GM23338 (cell line): Measurements from ENCODE around the gene ZNF536. TPM values are rescaled to one million over a fixed set of nuclear protein-coding genes. Genes with fewer than 3 reads are reported as not detected.

Experiments
- ATAC-seq: fragments of 200-7000 bp; cut with Tn5 transposase; 3 replicates; pipeline ENCODE4 v1.9.1; 2020
- DNase-seq: peaks from one replicate; pipeline ENCODE4 v3.0.0-alpha.2; 2015; ENCODE audit warnings: low spot score
- H2AFZ ChIP-seq: fragments of 200-600 bp; sonication (generic); 2 replicates; pipeline ENCODE4 v1.8.0; 2016; ENCODE audit warnings: antibody characterized with exemption, mild to moderate bottlenecking, moderate library complexity
- H3F3A ChIP-seq: fragments of 200-600 bp; sonication (generic); replicated peaks from 2 replicates; pipeline ENCODE4 v1.8.0; 2017; ENCODE audit warnings: antibody characterized with exemption, mixed run types, low read depth
- H3K27ac ChIP-seq: fragments of 200-600 bp; sonication (generic); 2 replicates; pipeline ENCODE4 v1.6.1; 2016; ENCODE audit warnings: low read depth
- H3K27me3 ChIP-seq: fragments of 200-600 bp; sonication (generic); 2 replicates; pipeline ENCODE4 v1.8.0; 2016; ENCODE audit warnings: mild to moderate bottlenecking, mixed run types, moderate library complexity; ENCODE audit not compliant: insufficient read depth
- H3K36me3 ChIP-seq: fragments of 200-600 bp; sonication (generic); 2 replicates; pipeline ENCODE4 v1.8.0; 2016; ENCODE audit warnings: mild to moderate bottlenecking; ENCODE audit not compliant: insufficient read depth
- H3K4me1 ChIP-seq: fragments of 200-600 bp; sonication (generic); 2 replicates; pipeline ENCODE4 v1.8.0; 2016; ENCODE audit warnings: mild to moderate bottlenecking, moderate library complexity; ENCODE audit not compliant: insufficient read depth
- H3K4me2 ChIP-seq: fragments of 200-600 bp; sonication (generic); 2 replicates; pipeline ENCODE4 v1.7.1; 2017; ENCODE audit warnings: mixed run types
- H3K4me3 ChIP-seq: fragments of 200-600 bp; sonication (generic); 2 replicates; pipeline ENCODE4 v1.6.1; 2016; ENCODE audit warnings: mixed run types
- H3K79me2 ChIP-seq: fragments of 200-600 bp; sonication (generic); replicated peaks from 2 replicates; pipeline ENCODE4 v1.8.0; 2017; ENCODE audit warnings: mild to moderate bottlenecking; ENCODE audit not compliant: insufficient read depth
- H3K9me2 ChIP-seq: fragments of 200-600 bp; sonication (generic); 2 replicates; pipeline ENCODE4 v1.8.0; 2017; ENCODE audit not compliant: insufficient read depth
- H4K20me1 ChIP-seq: fragments of 200-600 bp; sonication (generic); replicated peaks from 2 replicates; pipeline ENCODE4 v1.8.0; 2017; ENCODE audit warnings: mild to moderate bottlenecking; ENCODE audit not compliant: insufficient read depth
- H3K27ac Mint-ChIP-seq: 2 replicates; pipeline ENCODE4 v1.8.0; 2020; ENCODE audit warnings: inconsistent platforms, mild to moderate bottlenecking, moderate library complexity, mixed read lengths
- H3K27me3 Mint-ChIP-seq: 3 replicates; pipeline ENCODE4 v1.8.0; 2022; ENCODE audit warnings: low read depth, mild to moderate bottlenecking, moderate library complexity, mixed read lengths, inconsistent platforms; ENCODE audit not compliant: insufficient read depth, poor library complexity
- H3K36me3 Mint-ChIP-seq: 3 replicates; pipeline ENCODE4 v1.8.0; 2021; ENCODE audit warnings: low read depth, mild to moderate bottlenecking, inconsistent platforms, moderate library complexity, mixed read lengths
- H3K4me1 Mint-ChIP-seq: 3 replicates; pipeline ENCODE4 v1.8.0; 2020; ENCODE audit warnings: mild to moderate bottlenecking, inconsistent platforms, mixed read lengths
- H3K4me3 Mint-ChIP-seq: 3 replicates; pipeline ENCODE4 v1.8.0; 2021; ENCODE audit warnings: moderate library complexity, mild to moderate bottlenecking, inconsistent platforms, mixed read lengths
- H3K9me3 Mint-ChIP-seq: 3 replicates; pipeline ENCODE4 v1.8.0; 2020; ENCODE audit warnings: moderate library complexity, mild to moderate bottlenecking, inconsistent platforms, mixed read lengths
- CREB1 ChIP-seq: fragments of 250-450 bp; sonication (Bioruptor Pico); IDR thresholded peaks from 2 replicates; pipeline ENCODE4 v1.5.0; 2020; ENCODE audit warnings: low read depth, mild to moderate bottlenecking, moderate library complexity
- EZH2 ChIP-seq: fragments of 200-600 bp; sonication (generic); IDR thresholded peaks from one replicate; pipeline ENCODE4 v1.8.0; 2017; ENCODE audit warnings: antibody characterized with exemption, mild to moderate bottlenecking, low read depth; ENCODE audit not compliant: unreplicated experiment
- EZH2phosphoT487 ChIP-seq: fragments of 200-600 bp; sonication (generic); IDR thresholded peaks from one replicate; pipeline ENCODE4 v1.8.1; 2018; ENCODE audit warnings: antibody characterized with exemption; ENCODE audit not compliant: unreplicated experiment
- JUNB ChIP-seq: IDR thresholded peaks from one replicate; pipeline ENCODE4 v1.6.1; 2016; ENCODE audit warnings: antibody characterized with exemption; ENCODE audit not compliant: unreplicated experiment
- NANOG ChIP-seq: IDR thresholded peaks from 2 replicates; pipeline ENCODE4 v1.6.1; 2016; ENCODE audit warnings: antibody characterized with exemption, borderline replicate concordance
- POLR2AphosphoS5 ChIP-seq: IDR thresholded peaks from 2 replicates; pipeline ENCODE4 v1.6.1; 2016; ENCODE audit warnings: antibody characterized with exemption, low read depth
- STAT1 ChIP-seq: IDR thresholded peaks from one replicate; pipeline ENCODE4 v1.6.1; 2016; ENCODE audit warnings: antibody characterized with exemption; ENCODE audit not compliant: unreplicated experiment
- ZNF114 ChIP-seq: fragments of 250-450 bp; sonication (Bioruptor Pico); IDR thresholded peaks from 2 replicates; pipeline ENCODE4 v1.5.0; 2020; ENCODE audit warnings: mild to moderate bottlenecking, moderate library complexity
- ZNF331 ChIP-seq: fragments of 250-450 bp; sonication (Bioruptor Pico); IDR thresholded peaks from 2 replicates; pipeline ENCODE4 v1.5.0; 2020; ENCODE audit warnings: low read depth, mild to moderate bottlenecking, moderate library complexity
- polyA plus RNA-seq: library from polyadenylated mRNA; unstranded; fragments of >200 nt; fragmentation: Nextera tagmentation; extraction: Ambion mirVana; gene quantifications from 2 replicates; pipeline ENCODE4 v1.2.1, GENCODE V29; 2016
- total RNA-seq: library from RNA; depleted of rRNA; stranded (reverse); fragments of >200 nt; shearing (Covaris generic); gene quantifications from 2 replicates; pipeline ENCODE4 v1.2.3, GENCODE V29; 2014
- TF ChIP-seq, protein P1 (sequence below): IDR thresholded peaks from one replicate; pipeline ENCODE4 v1.6.1; 2018; ENCODE audit warnings: antibody characterized with exemption; ENCODE audit not compliant: unreplicated experiment
- TF ChIP-seq, protein P2 (sequence below): fragments of 250-450 bp; sonication (Bioruptor Pico); IDR thresholded peaks from 2 replicates; pipeline ENCODE4 v1.5.0; 2020; ENCODE audit warnings: mild to moderate bottlenecking, moderate library complexity
- TF ChIP-seq, protein P3 (sequence below): IDR thresholded peaks from 2 replicates; pipeline ENCODE4 v1.6.1; 2016; ENCODE audit warnings: antibody characterized with exemption
- TF ChIP-seq, protein P4 (sequence below), 2 experiments: fragments of 200-600 bp in 1 of 2; sonication (generic) in 1 of 2; conservative IDR thresholded peaks; 2 replicates each; pipeline versions ENCODE4 v1.5.1 to v1.6.1; 2016 to 2017; ENCODE audit warnings: antibody characterized with exemption in 2 of 2, low read depth in 2 of 2, mild to moderate bottlenecking in 2 of 2, moderate library complexity in 1 of 2

Gene ZNF536
- total and polyA plus RNA-seq, 2 experiments from 2014 or later, result 0.07 TPM; not detected in 1

DNA sequence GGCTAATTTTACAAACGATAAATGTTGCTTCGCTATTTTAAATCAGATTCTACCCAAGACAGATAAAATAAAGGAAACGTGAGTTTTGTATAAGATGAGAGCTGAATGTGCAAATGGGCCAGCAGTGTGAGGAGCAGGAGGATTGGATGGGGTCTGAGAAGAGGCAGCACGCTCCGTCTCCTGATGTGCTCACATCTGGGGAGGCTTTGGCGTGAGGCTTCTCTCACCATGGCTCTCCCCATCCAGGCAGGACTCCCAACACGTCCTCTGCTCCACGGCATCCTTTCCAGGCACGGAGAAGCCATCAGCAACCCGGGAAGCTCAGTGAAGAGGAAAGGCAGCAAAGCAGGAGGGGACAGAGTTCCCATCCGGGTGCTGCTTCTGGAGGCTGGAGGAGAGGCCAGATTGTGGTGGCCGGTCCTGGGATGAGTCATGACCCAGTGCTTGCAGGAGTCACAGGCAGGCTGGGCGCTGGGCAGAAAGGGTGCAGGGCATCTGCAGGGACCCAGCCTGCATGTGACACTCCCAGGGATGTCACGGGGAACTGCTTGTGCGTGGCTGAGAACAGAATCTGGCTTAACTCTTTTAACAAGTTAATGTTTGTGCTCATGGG is 47.5 kb downstream of the ZNF536 start:
- no peak overlapping the region for H3K27ac ChIP-seq
- H3K4me1 Mint-ChIP-seq, result no peaks in the 10 kb centered on the region
- TF ChIP-seq EZH2 (no peak), NANOG (no peak), POLR2AphosphoS5 (no peak), EZH2phosphoT487 (no peak), ZNF114 (CRISPR knock-in tag) (no peak), ZNF331 (CRISPR knock-in tag) (no peak), STAT1 (no peak), JUNB (no peak), CREB1 (CRISPR knock-in tag) (no peak)
- TF ChIP-seq, protein P1, sequence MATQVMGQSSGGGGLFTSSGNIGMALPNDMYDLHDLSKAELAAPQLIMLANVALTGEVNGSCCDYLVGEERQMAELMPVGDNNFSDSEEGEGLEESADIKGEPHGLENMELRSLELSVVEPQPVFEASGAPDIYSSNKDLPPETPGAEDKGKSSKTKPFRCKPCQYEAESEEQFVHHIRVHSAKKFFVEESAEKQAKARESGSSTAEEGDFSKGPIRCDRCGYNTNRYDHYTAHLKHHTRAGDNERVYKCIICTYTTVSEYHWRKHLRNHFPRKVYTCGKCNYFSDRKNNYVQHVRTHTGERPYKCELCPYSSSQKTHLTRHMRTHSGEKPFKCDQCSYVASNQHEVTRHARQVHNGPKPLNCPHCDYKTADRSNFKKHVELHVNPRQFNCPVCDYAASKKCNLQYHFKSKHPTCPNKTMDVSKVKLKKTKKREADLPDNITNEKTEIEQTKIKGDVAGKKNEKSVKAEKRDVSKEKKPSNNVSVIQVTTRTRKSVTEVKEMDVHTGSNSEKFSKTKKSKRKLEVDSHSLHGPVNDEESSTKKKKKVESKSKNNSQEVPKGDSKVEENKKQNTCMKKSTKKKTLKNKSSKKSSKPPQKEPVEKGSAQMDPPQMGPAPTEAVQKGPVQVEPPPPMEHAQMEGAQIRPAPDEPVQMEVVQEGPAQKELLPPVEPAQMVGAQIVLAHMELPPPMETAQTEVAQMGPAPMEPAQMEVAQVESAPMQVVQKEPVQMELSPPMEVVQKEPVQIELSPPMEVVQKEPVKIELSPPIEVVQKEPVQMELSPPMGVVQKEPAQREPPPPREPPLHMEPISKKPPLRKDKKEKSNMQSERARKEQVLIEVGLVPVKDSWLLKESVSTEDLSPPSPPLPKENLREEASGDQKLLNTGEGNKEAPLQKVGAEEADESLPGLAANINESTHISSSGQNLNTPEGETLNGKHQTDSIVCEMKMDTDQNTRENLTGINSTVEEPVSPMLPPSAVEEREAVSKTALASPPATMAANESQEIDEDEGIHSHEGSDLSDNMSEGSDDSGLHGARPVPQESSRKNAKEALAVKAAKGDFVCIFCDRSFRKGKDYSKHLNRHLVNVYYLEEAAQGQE, result no peak
- TF ChIP-seq, protein P2, sequence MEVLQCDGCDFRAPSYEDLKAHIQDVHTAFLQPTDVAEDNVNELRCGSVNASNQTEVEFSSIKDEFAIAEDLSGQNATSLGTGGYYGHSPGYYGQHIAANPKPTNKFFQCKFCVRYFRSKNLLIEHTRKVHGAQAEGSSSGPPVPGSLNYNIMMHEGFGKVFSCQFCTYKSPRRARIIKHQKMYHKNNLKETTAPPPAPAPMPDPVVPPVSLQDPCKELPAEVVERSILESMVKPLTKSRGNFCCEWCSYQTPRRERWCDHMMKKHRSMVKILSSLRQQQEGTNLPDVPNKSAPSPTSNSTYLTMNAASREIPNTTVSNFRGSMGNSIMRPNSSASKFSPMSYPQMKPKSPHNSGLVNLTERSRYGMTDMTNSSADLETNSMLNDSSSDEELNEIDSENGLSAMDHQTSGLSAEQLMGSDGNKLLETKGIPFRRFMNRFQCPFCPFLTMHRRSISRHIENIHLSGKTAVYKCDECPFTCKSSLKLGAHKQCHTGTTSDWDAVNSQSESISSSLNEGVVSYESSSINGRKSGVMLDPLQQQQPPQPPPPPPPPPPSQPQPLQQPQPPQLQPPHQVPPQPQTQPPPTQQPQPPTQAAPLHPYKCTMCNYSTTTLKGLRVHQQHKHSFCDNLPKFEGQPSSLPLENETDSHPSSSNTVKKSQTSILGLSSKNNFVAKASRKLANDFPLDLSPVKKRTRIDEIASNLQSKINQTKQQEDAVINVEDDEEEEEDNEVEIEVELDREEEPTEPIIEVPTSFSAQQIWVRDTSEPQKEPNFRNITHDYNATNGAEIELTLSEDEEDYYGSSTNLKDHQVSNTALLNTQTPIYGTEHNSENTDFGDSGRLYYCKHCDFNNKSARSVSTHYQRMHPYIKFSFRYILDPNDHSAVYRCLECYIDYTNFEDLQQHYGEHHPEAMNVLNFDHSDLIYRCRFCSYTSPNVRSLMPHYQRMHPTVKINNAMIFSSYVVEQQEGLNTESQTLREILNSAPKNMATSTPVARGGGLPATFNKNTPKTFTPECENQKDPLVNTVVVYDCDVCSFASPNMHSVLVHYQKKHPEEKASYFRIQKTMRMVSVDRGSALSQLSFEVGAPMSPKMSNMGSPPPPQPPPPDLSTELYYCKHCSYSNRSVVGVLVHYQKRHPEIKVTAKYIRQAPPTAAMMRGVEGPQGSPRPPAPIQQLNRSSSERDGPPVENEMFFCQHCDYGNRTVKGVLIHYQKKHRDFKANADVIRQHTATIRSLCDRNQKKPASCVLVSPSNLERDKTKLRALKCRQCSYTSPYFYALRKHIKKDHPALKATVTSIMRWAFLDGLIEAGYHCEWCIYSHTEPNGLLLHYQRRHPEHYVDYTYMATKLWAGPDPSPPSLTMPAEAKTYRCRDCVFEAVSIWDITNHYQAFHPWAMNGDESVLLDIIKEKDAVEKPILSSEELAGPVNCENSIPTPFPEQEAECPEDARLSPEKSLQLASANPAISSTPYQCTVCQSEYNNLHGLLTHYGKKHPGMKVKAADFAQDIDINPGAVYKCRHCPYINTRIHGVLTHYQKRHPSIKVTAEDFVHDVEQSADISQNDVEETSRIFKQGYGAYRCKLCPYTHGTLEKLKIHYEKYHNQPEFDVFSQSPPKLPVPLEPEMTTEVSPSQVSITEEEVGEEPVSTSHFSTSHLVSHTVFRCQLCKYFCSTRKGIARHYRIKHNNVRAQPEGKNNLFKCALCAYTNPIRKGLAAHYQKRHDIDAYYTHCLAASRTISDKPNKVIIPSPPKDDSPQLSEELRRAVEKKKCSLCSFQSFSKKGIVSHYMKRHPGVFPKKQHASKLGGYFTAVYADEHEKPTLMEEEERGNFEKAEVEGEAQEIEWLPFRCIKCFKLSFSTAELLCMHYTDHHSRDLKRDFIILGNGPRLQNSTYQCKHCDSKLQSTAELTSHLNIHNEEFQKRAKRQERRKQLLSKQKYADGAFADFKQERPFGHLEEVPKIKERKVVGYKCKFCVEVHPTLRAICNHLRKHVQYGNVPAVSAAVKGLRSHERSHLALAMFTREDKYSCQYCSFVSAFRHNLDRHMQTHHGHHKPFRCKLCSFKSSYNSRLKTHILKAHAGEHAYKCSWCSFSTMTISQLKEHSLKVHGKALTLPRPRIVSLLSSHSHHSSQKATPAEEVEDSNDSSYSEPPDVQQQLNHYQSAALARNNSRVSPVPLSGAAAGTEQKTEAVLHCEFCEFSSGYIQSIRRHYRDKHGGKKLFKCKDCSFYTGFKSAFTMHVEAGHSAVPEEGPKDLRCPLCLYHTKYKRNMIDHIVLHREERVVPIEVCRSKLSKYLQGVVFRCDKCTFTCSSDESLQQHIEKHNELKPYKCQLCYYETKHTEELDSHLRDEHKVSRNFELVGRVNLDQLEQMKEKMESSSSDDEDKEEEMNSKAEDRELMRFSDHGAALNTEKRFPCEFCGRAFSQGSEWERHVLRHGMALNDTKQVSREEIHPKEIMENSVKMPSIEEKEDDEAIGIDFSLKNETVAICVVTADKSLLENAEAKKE (CRISPR knock-in tag), result no peak
- TF ChIP-seq, protein P3, sequence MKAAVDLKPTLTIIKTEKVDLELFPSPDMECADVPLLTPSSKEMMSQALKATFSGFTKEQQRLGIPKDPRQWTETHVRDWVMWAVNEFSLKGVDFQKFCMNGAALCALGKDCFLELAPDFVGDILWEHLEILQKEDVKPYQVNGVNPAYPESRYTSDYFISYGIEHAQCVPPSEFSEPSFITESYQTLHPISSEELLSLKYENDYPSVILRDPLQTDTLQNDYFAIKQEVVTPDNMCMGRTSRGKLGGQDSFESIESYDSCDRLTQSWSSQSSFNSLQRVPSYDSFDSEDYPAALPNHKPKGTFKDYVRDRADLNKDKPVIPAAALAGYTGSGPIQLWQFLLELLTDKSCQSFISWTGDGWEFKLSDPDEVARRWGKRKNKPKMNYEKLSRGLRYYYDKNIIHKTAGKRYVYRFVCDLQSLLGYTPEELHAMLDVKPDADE, result no peak
- TF ChIP-seq, protein P4, sequence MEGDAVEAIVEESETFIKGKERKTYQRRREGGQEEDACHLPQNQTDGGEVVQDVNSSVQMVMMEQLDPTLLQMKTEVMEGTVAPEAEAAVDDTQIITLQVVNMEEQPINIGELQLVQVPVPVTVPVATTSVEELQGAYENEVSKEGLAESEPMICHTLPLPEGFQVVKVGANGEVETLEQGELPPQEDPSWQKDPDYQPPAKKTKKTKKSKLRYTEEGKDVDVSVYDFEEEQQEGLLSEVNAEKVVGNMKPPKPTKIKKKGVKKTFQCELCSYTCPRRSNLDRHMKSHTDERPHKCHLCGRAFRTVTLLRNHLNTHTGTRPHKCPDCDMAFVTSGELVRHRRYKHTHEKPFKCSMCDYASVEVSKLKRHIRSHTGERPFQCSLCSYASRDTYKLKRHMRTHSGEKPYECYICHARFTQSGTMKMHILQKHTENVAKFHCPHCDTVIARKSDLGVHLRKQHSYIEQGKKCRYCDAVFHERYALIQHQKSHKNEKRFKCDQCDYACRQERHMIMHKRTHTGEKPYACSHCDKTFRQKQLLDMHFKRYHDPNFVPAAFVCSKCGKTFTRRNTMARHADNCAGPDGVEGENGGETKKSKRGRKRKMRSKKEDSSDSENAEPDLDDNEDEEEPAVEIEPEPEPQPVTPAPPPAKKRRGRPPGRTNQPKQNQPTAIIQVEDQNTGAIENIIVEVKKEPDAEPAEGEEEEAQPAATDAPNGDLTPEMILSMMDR (conservative IDR thresholded peaks at IDR 0.05; ENCODE audit: low read depth in 2 of 2), result no peak
- H3K27me3 Mint-ChIP-seq, result peaks cover 7% of the 10 kb centered on the region
- DNase-seq, result no peak
- no peak overlapping the region for H3K4me2 ChIP-seq
- H3F3A ChIP-seq, result no peaks in the 10 kb centered on the region
- no peak overlapping the region for H3K4me3 ChIP-seq
- no peaks in the 10 kb centered on the region; the same call in 1 of the 3 replicates for H3K9me3 Mint-ChIP-seq
- H3K9me2 ChIP-seq, result no peaks in the 10 kb centered on the region
- no peak overlapping the region for H3K27ac Mint-ChIP-seq
- H3K27me3 ChIP-seq, result no peaks in the 10 kb centered on the region
- no peaks in the 10 kb centered on the region for H3K79me2 ChIP-seq
- no peaks in the 10 kb centered on the region for H3K36me3 ChIP-seq
- H4K20me1 ChIP-seq, result no peaks in the 10 kb centered on the region
- no peak overlapping the region for H2AFZ ChIP-seq
- no peak for ATAC-seq
- H3K4me1 ChIP-seq, result no peaks in the 10 kb centered on the region
- no peaks in the 10 kb centered on the region for H3K36me3 Mint-ChIP-seq
- no peak overlapping the region for H3K4me3 Mint-ChIP-seq
